ENCODE data around the gene LRRK2.
A peak's percentile ranks its signal among the peaks of the same experiment; 100 is the strongest.

LRRK2 gene

GRCh38 chr12:40224439-40225291, at the start of gene LRRK2:
TSS of gene LRRK2 (plus strand) at chr12:40224997. CDS start at chr12:40225132, 135 bp downstream.
- peaks cover 5% of the 10 kb centered on the region for H3K36me3 Mint-ChIP-seq
- peak within 1 kb of the TSS; percentile 49 for H3K4me3 Mint-ChIP-seq
- H3K27me3 Mint-ChIP-seq, result peaks cover 41% of the 10 kb centered on the region
- H3K27ac Mint-ChIP-seq, result no peak within 1 kb of the TSS
- DNase-seq, result peak; percentile 30
- CTCF ChIA-PET, result no interaction called here
- no peaks in the 10 kb centered on the region for H3K9me3 Mint-ChIP-seq
- H3K4me1 Mint-ChIP-seq, result peaks cover 13% of the 10 kb centered on the region

GRCh38 chr12:40175045-40175444, 49.8 kb upstream of the LRRK2 start:
- Mint-ChIP-seq H3K27ac (no peak overlapping the region), H3K4me1 (no peaks in the 10 kb centered on the region), H3K4me3 (no peak overlapping the region), H3K27me3 (peaks cover 12% of the 10 kb centered on the region), H3K9me3 (no peaks in the 10 kb centered on the region), H3K36me3 (no peaks in the 10 kb centered on the region)
- no peak for DNase-seq
- CTCF ChIA-PET, result no interaction called here

GRCh38 chr12:40175489-40175888, 49.3 kb upstream of the LRRK2 start:
- Mint-ChIP-seq H3K4me1 (peaks cover 3% of the 10 kb centered on the region), H3K9me3 (no peaks in the 10 kb centered on the region), H3K4me3 (no peak overlapping the region), H3K36me3 (no peaks in the 10 kb centered on the region), H3K27ac (no peak overlapping the region), H3K27me3 (peaks cover 11% of the 10 kb centered on the region)
- CTCF ChIA-PET, result no interaction called here
- no peak for DNase-seq

- no peaks in the 10 kb centered on the region for H3K27me3 Mint-ChIP-seq
- H3K4me1 Mint-ChIP-seq, result peaks cover 13% of the 10 kb centered on the region
- H3K4me3 Mint-ChIP-seq, result no peak overlapping the region
- H3K27ac Mint-ChIP-seq, result no peak overlapping the region
- no peak for DNase-seq
- CTCF ChIA-PET, result no interaction called here
- no peaks in the 10 kb centered on the region for H3K36me3 Mint-ChIP-seq
- H3K9me3 Mint-ChIP-seq, result no peaks in the 10 kb centered on the region
These were observed 46.1 kb upstream of the LRRK2 start for GRCh38 chr12:40178701-40179100.

GRCh38 chr12:40181490-40181889, 43.3 kb upstream of the LRRK2 start:
- no peaks in the 10 kb centered on the region for H3K27me3 Mint-ChIP-seq
- CTCF ChIA-PET, result interaction anchor here (1.0 kb wide), 1 partner anchor 17 kb away, joined by 3 read pairs; no protein-coding TSS in a partner anchor
- no peak for DNase-seq

GRCh38 chr12:40183715-40184114, 41.1 kb upstream of the LRRK2 start:
- Mint-ChIP-seq H3K27me3 (no peaks in the 10 kb centered on the region), H3K9me3 (peaks cover 3% of the 10 kb centered on the region), H3K36me3 (no peaks in the 10 kb centered on the region), H3K27ac (no peak overlapping the region), H3K4me1 (peaks cover 13% of the 10 kb centered on the region), H3K4me3 (no peak overlapping the region)
- DNase-seq, result no peak
- CTCF ChIA-PET, result no interaction called here

More at GRCh38 chr12:40181490-40181889, 43.3 kb upstream of the LRRK2 start:
- Mint-ChIP-seq H3K27ac (no peak overlapping the region), H3K4me1 (peaks cover 13% of the 10 kb centered on the region), H3K4me3 (no peak overlapping the region), H3K36me3 (no peaks in the 10 kb centered on the region), H3K9me3 (no peaks in the 10 kb centered on the region)

GRCh38 chr12:40184493-40185302, 40.1 kb upstream of the LRRK2 start:
- CTCF ChIA-PET, result interaction anchor here (1.0 kb wide), 1 partner anchor 12 kb away, joined by 3 read pairs; no protein-coding TSS in a partner anchor
- H3K4me1 Mint-ChIP-seq, result peaks cover 13% of the 10 kb centered on the region
- peaks cover 5% of the 10 kb centered on the region for H3K9me3 Mint-ChIP-seq
- DNase-seq, result no peak
- H3K27me3 Mint-ChIP-seq, result no peaks in the 10 kb centered on the region
- no peak overlapping the region for H3K27ac Mint-ChIP-seq
- no peaks in the 10 kb centered on the region for H3K36me3 Mint-ChIP-seq
- H3K4me3 Mint-ChIP-seq, result no peak overlapping the region

- H3K9me3 Mint-ChIP-seq, result peaks cover 5% of the 10 kb centered on the region
- CTCF ChIA-PET, result interaction anchor here (1.0 kb wide), 1 partner anchor 12 kb away, joined by 3 read pairs; no protein-coding TSS in a partner anchor
- no peaks in the 10 kb centered on the region for H3K27me3 Mint-ChIP-seq
- peaks cover 12% of the 10 kb centered on the region for H3K4me1 Mint-ChIP-seq
- H3K27ac Mint-ChIP-seq, result no peak overlapping the region
- H3K36me3 Mint-ChIP-seq, result no peaks in the 10 kb centered on the region
- no peak overlapping the region for H3K4me3 Mint-ChIP-seq
- no peak for DNase-seq
These were observed 39.5 kb upstream of the LRRK2 start for GRCh38 chr12:40185303-40185693.

GRCh38 chr12:40188558-40189320, 36.1 kb upstream of the LRRK2 start:
- H3K9me3 Mint-ChIP-seq, result peaks cover 5% of the 10 kb centered on the region
- H3K4me3 Mint-ChIP-seq, result no peak overlapping the region
- no peak overlapping the region for H3K27ac Mint-ChIP-seq
- H3K27me3 Mint-ChIP-seq, result no peaks in the 10 kb centered on the region
- H3K36me3 Mint-ChIP-seq, result no peaks in the 10 kb centered on the region
- peaks cover 10% of the 10 kb centered on the region for H3K4me1 Mint-ChIP-seq
- DNase-seq, result no peak
- CTCF ChIA-PET, result no interaction called here

- peak; percentile 36 for DNase-seq
- H3K4me1 Mint-ChIP-seq, result peaks cover 10% of the 10 kb centered on the region
- H3K36me3 Mint-ChIP-seq, result no peaks in the 10 kb centered on the region
- peak overlapping the region; percentile 47 for H3K27ac Mint-ChIP-seq
- H3K4me3 Mint-ChIP-seq, result no peak overlapping the region
- CTCF ChIA-PET, result no interaction called here
- no peaks in the 10 kb centered on the region for H3K27me3 Mint-ChIP-seq
- peaks cover 2% of the 10 kb centered on the region for H3K9me3 Mint-ChIP-seq
These were observed 32.0 kb upstream of the LRRK2 start for GRCh38 chr12:40192704-40193255.

GRCh38 chr12:40194846-40195245, 30.0 kb upstream of the LRRK2 start:
- H3K4me3 Mint-ChIP-seq, result no peak overlapping the region
- H3K36me3 Mint-ChIP-seq, result no peaks in the 10 kb centered on the region
- peaks cover 3% of the 10 kb centered on the region for H3K27me3 Mint-ChIP-seq
- no peaks in the 10 kb centered on the region for H3K9me3 Mint-ChIP-seq
- CTCF ChIA-PET, result no interaction called here
- H3K27ac Mint-ChIP-seq, result no peak overlapping the region
- H3K4me1 Mint-ChIP-seq, result peaks cover 10% of the 10 kb centered on the region
- DNase-seq, result no peak

- CTCF ChIA-PET, result no interaction called here
- DNase-seq, result no peak
- no peaks in the 10 kb centered on the region for H3K9me3 Mint-ChIP-seq
- H3K27me3 Mint-ChIP-seq, result peaks cover 3% of the 10 kb centered on the region
- peaks cover 5% of the 10 kb centered on the region for H3K4me1 Mint-ChIP-seq
- no peak overlapping the region for H3K27ac Mint-ChIP-seq
- no peak overlapping the region for H3K4me3 Mint-ChIP-seq
- no peaks in the 10 kb centered on the region for H3K36me3 Mint-ChIP-seq
These were observed 27.2 kb upstream of the LRRK2 start for GRCh38 chr12:40197590-40197989.

GRCh38 chr12:40198601-40199000, 26.2 kb upstream of the LRRK2 start:
- CTCF ChIA-PET, result interaction anchor here (0.6 kb wide), 1 partner anchor 17 kb away, joined by 3 read pairs; no protein-coding TSS in a partner anchor
- Mint-ChIP-seq H3K4me3 (no peak overlapping the region), H3K27me3 (peaks cover 7% of the 10 kb centered on the region), H3K9me3 (no peaks in the 10 kb centered on the region), H3K27ac (no peak overlapping the region), H3K4me1 (no peaks in the 10 kb centered on the region), H3K36me3 (no peaks in the 10 kb centered on the region)
- no peak for DNase-seq
